GM12891 (cell line): ENCODE data around the gene RPS5.

ENCODE experiments used
- DNase-seq: peaks from one replicate; pipeline ENCODE4 v3.0.0; 2011; ENCODE audit warnings: low spot score; ENCODE audit not compliant: insufficient read length
- FAIRE-seq: peaks from 2 replicates; lab custom pipeline; 2011; peaks lifted over from hg19 to GRCh38; lab: Jason Lieb, UNC
- PAX5 ChIP-seq: IDR thresholded peaks from 2 replicates; pipeline ENCODE4 v1.6.1; 2011; ENCODE audit warnings: low read length, moderate library complexity, mild to moderate bottlenecking; ENCODE audit not compliant: insufficient read depth, severe bottlenecking
- POLR2A ChIP-seq: IDR thresholded peaks from 2 replicates; pipeline ENCODE4 v1.6.1; 2011; ENCODE audit warnings: low read depth, low read length, control low read depth
- POLR2AphosphoS5 ChIP-seq: IDR thresholded peaks from 2 replicates; pipeline ENCODE4 v1.6.1; 2011; ENCODE audit warnings: low read depth, low read length, control low read depth
- POU2F2 ChIP-seq: IDR thresholded peaks from 2 replicates; pipeline ENCODE4 v1.6.1; 2011; ENCODE audit warnings: low read depth, mild to moderate bottlenecking, control low read depth, low read length, moderate library complexity
- SPI1 ChIP-seq: IDR thresholded peaks from 2 replicates; pipeline ENCODE4 v1.6.1; 2011; ENCODE audit warnings: low read depth, low read length, control low read depth
- TAF1 ChIP-seq: IDR thresholded peaks from 2 replicates; pipeline ENCODE4 v1.6.1; 2011; ENCODE audit warnings: low read depth, low read length, control low read depth

Gene RPS5

DNA sequence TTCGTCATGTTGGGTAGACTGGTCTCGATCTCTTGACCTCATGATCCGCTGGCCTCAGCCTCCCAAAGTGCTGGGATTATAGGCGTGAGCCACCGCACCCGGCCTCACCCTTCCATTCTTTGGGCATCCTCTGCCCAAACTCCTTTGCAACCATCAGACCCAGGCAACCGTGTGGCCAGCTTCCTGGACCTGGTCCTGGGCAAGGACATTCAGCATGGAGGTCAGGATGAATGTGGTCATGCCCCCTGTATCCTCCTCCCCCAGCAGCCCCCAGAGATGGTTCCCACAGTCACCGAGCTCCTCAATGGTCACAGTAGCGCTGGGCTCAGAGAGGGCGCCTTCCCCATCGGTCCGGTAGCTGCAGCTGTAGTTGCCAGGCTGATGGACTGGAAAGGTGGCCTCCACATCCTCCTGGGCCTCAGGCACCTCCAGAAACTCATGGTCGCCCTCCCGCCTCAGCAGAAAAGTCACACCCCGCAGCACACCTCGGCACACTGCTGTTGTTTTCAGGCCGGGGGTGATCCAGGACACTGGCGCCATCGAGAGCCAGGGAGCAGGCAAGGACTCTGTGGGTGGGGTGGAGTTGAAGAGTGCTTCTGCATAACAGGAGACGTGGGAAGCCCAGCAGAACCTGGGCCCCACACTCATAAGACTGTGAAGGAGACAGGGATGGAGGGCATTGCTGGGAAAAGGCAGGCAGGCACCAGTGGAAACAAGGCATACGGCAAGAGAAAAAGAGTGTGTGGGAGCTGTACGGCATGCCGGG, 34.9 kb upstream of the RPS5 start:
- FAIRE-seq (no peak), DNase-seq (no peak)
- TF ChIP-seq SPI1 (no peak), POU2F2 (no peak), POLR2A (no peak), POLR2AphosphoS5 (no peak), PAX5 (no peak), TAF1 (no peak)

DNA sequence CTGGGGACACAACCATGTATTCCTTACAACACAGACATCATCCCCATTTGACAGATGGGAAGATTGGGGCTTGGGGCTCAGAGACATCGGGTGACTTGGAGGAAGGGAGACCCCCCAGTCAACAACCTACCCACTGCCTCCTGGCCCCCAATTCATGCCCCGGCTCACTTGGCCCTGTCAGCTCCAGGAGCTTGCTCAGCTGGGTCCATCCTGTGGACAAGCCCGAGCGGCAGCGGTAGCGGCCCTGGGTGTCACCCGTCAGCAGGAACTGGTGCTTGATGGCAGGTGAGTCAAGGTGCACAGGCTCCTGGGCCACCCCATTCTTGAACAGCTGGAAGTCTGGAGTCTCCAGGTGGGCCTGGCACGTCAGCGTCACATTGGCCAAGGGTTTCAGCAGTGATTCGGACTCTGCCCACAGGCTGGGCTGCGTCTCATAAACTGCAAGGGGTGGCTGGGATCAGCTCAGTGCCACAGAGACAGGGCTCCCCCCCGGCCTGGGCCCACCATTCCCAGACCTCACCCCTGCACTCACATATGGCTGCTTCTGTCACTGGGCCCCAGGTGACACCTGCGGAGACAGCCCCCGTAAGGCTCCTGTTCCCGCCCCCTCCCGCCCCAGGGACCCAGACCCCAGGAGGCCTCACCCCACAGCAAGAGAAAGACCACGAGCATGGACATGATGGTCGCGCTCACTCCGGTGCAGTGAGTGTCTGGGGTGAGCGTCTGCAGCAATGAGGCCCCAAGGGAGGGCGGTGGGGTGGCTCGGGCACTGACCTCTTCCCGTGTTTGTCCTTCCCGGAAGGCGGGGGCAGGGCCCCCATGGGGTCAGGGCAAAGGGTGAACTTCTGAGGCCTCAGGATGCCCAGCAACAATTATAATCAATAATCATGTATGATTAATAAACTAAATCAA, 34.1 kb upstream of the RPS5 start, which contains the start of gene A1BG:
Gene A1BG (minus strand): TSS at position 733 of the 912 bp plus-strand sequence. CDS start 55 bp downstream, at position 678.
- no peak for DNase-seq
- TF ChIP-seq POLR2AphosphoS5 (no peak), SPI1 (no peak), POU2F2 (no peak)
- FAIRE-seq, result no peak

DNA sequence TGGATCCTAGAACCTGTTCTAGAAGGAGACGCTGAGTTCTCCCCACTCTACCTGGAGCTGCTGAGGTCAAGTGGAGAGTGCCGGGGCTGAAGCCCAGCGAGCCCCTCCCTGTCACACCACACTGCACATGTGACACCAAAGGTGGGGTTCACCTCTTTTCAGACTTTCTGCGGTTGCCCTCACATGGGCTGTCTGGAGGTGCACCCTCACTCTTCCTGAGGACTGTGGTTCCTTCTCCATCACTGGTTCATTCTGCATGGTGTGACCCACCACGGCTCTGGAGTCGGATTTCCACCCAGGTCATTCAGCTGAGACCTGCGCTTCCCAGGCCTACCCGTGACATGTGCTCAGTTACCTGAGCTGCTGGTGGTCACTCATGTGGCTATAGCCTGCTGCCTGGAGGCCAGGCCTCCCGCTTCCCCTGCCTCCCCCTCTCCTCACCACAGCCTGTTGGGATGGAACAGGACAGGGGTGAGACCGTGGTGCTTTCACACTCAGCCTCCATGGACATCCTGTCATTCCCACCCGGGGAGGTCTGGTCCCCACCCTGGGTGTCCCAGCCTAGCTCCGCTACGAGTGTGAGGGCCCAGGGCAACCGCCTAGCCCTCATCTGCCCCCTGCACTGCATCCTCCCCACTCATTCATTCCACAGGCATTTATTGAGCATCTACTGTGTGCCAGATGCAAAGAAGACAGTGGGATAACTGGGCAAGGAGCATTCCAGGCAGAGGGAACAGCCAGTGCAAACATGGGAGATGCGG, 33.2 kb upstream of the RPS5 start:
- DNase-seq (no peak), FAIRE-seq (no peak)
- TF ChIP-seq SPI1 (no peak), POLR2AphosphoS5 (no peak), POU2F2 (no peak), TAF1 (no peak), PAX5 (no peak), POLR2A (no peak)

- TF ChIP-seq SPI1 (no peak), TAF1 (no peak), POLR2A (no peak), POU2F2 (no peak), POLR2AphosphoS5 (no peak), PAX5 (no peak)
- no peak for FAIRE-seq
- DNase-seq, result no peak
Measured at GRCh38 chr19:58354478-58355030, 32.5 kb upstream of the RPS5 start.

- FAIRE-seq (no peak), DNase-seq (no peak)
- TF ChIP-seq POLR2A (no peak), PAX5 (no peak), SPI1 (no peak), TAF1 (no peak), POLR2AphosphoS5 (no peak), POU2F2 (no peak)
Measured at GRCh38 chr19:58355215-58355796, 31.8 kb upstream of the RPS5 start.

DNA sequence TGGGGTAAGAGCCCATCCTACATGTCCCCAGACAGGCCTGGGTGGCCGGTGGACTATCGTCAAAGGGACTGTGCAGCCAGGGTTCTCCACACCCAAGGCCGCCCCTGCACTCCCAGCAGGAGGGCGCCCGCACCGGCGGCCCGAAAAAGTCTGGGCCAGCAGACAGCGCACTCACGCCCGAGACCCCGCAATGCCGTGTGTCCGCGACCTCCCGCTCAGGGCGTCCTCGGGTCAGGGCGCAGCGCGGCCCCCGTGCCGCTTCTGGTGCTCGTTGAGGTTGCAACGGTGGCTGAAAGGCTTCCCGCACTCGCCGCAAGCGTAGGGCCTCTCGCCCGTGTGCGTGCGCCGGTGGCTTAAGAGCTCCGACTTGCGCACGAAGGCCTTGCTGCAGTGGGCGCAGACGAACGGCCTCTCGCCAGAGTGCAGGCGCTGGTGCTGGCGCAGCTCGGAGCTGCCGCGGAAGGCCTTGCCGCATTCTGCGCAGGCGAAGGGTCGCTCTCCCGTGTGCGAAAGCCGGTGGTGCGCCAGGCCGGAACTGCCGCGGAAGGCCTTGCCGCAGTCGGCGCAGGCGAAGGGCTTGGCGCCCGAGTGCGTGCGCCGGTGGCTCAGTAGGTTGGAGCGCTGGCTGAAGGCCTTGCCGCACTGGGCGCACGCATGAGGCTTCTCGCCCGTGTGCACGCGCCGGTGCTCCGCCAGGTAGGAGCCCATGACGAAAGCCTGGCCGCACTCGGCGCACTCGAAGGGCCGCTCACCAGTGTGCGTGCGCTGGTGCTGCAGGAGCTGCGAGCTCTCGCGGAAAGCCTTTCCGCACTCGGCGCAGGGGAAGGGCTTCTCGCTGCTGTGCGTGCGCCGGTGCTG, 30.9 kb upstream of the RPS5 start:
- no peak for TF ChIP-seq POLR2A
- TF ChIP-seq POLR2AphosphoS5, result no peak
- TF ChIP-seq SPI1, result no peak
- TF ChIP-seq PAX5, result no peak
- TF ChIP-seq POU2F2, result no peak
- no peak for TF ChIP-seq TAF1
- DNase-seq (no peak), FAIRE-seq (no peak)

GRCh38 chr19:58356766-58357480, 30.1 kb upstream of the RPS5 start:
- TF ChIP-seq SPI1, result no peak
- TF ChIP-seq PAX5, result no peak
- no peak for TF ChIP-seq TAF1
- no peak for TF ChIP-seq POLR2A
- TF ChIP-seq POLR2AphosphoS5, result no peak
- TF ChIP-seq POU2F2, result no peak
- DNase-seq (no peak), FAIRE-seq (no peak)

DNA sequence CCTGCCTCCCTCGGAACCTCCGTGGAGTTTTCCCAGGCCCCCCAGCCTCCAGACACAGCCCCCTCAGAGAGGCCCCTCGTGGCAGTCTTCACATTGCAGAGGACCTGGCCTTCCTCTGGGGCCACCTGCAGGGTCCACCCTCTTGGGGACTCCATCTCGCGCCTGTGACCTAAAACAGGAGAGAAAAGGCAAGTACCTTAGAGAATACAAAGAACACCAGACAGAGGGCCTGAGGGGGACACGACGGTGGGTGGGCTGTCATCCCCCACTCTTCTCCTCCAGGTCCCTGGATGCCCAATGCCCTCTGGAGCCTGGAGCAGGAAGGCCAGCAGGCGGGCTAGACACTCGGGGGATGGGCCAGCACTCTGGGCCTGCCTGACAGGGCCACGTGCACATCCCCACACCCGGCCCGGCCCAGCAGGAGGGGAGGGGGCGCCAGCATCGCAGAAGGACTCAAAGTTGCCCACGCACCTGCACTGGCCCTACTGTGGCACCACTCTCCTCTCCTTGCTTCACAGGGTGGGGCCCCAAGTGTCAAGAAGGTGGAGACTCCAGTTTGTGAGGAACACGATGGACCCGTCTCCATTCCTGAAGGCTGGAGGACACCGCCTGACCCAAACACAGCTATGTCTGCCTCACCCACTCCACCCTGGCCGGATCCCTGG, 29.5 kb upstream of the RPS5 start:
- no peak for TF ChIP-seq POU2F2
- no peak for TF ChIP-seq POLR2AphosphoS5
- TF ChIP-seq POLR2A, result no peak
- no peak for TF ChIP-seq PAX5
- no peak for TF ChIP-seq TAF1
- no peak for TF ChIP-seq SPI1
- DNase-seq (no peak), FAIRE-seq (no peak)
